ENCODE measurements around the gene TM9SF4. TPM values are rescaled to one million over a fixed set of nuclear protein-coding genes. Genes with fewer than 3 reads are reported as not detected.

The TM9SF4 gene
- total RNA-seq, 2 donors from 2014 or later = 76.7 to 79.9 TPM

GRCh38 chr20:32162351-32162750 is 52.8 kb downstream of the TM9SF4 start:
- H3K9ac ChIP-seq (ENCODE audit: low read depth in 2 of 2, low read length in 2 of 2) = no peak overlapping the region
- no peaks in the 10 kb centered on the region for H3K4me1 ChIP-seq
- no peak overlapping the region for H3K4me3 ChIP-seq
- intact Hi-C loops (cut with DNase I) = no loop called here
- no peak for TF ChIP-seq CTCF (IDR thresholded peaks at IDR 0.05)
- no peak for DNase-seq
- no peaks in the 10 kb centered on the region for H3K27me3 ChIP-seq
- H3K36me3 ChIP-seq = peaks cover 4% of the 10 kb centered on the region
- no peak overlapping the region for H3K27ac ChIP-seq
- H3K9me3 ChIP-seq = no peaks in the 10 kb centered on the region

GRCh38 chr20:32163951-32164350 is 54.4 kb downstream of the TM9SF4 start:
- Histone ChIP-seq H3K36me3 (peaks cover 4% of the 10 kb centered on the region), H3K4me1 (no peaks in the 10 kb centered on the region), H3K27ac (no peak overlapping the region), H3K4me3 (no peak overlapping the region), H3K27me3 (no peaks in the 10 kb centered on the region), H3K9ac (ENCODE audit: low read depth in 2 of 2, low read length in 2 of 2) (no peak overlapping the region), H3K9me3 (no peaks in the 10 kb centered on the region)
- TF ChIP-seq CTCF (IDR thresholded peaks at IDR 0.05) = no peak
- no peak for DNase-seq
- intact Hi-C loops (cut with DNase I) = no loop called here

GRCh38 chr20:32164984-32165735 is 55.6 kb downstream of the TM9SF4 start:
- no peaks in the 10 kb centered on the region for H3K9me3 ChIP-seq
- no peak for TF ChIP-seq CTCF (IDR thresholded peaks at IDR 0.05)
- no peaks in the 10 kb centered on the region for H3K27me3 ChIP-seq
- H3K4me3 ChIP-seq = no peak overlapping the region
- peaks cover 4% of the 10 kb centered on the region for H3K36me3 ChIP-seq
- H3K4me1 ChIP-seq = no peaks in the 10 kb centered on the region
- H3K9ac ChIP-seq (ENCODE audit: low read depth in 2 of 2, low read length in 2 of 2) = no peak overlapping the region
- intact Hi-C loops (cut with DNase I) = no loop called here
- no peak overlapping the region for H3K27ac ChIP-seq
- no peak for DNase-seq

GRCh38 chr20:32165836-32166545 is 56.5 kb downstream of the TM9SF4 start:
- intact Hi-C loops (cut with DNase I) = no loop called here
- DNase-seq = no peak
- Histone ChIP-seq H3K4me1 (no peaks in the 10 kb centered on the region), H3K36me3 (no peaks in the 10 kb centered on the region), H3K4me3 (no peak overlapping the region), H3K9ac (ENCODE audit: low read depth in 2 of 2, low read length in 2 of 2) (no peak overlapping the region), H3K27ac (no peak overlapping the region), H3K27me3 (no peaks in the 10 kb centered on the region), H3K9me3 (no peaks in the 10 kb centered on the region)
- no peak for TF ChIP-seq CTCF (IDR thresholded peaks at IDR 0.05)

- no peaks in the 10 kb centered on the region for H3K36me3 ChIP-seq
- intact Hi-C loops (cut with DNase I) = no loop called here
- no peak for TF ChIP-seq CTCF (IDR thresholded peaks at IDR 0.05)
- H3K27me3 ChIP-seq = no peaks in the 10 kb centered on the region
- no peak overlapping the region for H3K9ac ChIP-seq (ENCODE audit: low read depth in 2 of 2, low read length in 2 of 2)
- no peak overlapping the region for H3K4me3 ChIP-seq
- no peaks in the 10 kb centered on the region for H3K4me1 ChIP-seq
- H3K9me3 ChIP-seq = no peaks in the 10 kb centered on the region
- DNase-seq = no peak
- no peak overlapping the region for H3K27ac ChIP-seq
Measured at GRCh38 chr20:32167552-32167951, 58.0 kb downstream of the TM9SF4 start.

All from colonic mucosa (tissue), 4 donors.